Cardiac fibroblast (primary cell): ENCODE results near the gene NHLRC4.

Source experiments
- DNase-seq, 2 donors: peaks; one replicate each; pipeline versions ENCODE4 v3.0.0 to v3.0.0-alpha.2; 2010; ENCODE audit warnings: low read depth in 2 of 2
- H3K4me3 ChIP-seq, 2 donors: replicated peaks in 1 of 2; 1 replicate in 1 of 2; 2 replicates in 1 of 2; pipeline ENCODE4 v1.5.1; 2011; ENCODE audit warnings: low read depth in 2 of 2, low read length in 2 of 2, mild to moderate bottlenecking in 2 of 2, moderate library complexity in 1 of 2
- CTCF ChIP-seq: IDR thresholded peaks from one replicate; pipeline ENCODE4 v1.5.1; 2011; ENCODE audit warnings: low read depth, mild to moderate bottlenecking, low read length, inconsistent platforms

The NHLRC4 gene

GRCh38 chr16:583470-583814 lies 16.6 kb downstream of the NHLRC4 start:
- no peak overlapping the region for H3K4me3 ChIP-seq
- DNase-seq: no peak
- TF ChIP-seq CTCF: no peak

- no peak overlapping the region for H3K4me3 ChIP-seq
- DNase-seq: no peak
- no peak for TF ChIP-seq CTCF
These were observed 17.2 kb downstream of the NHLRC4 start for GRCh38 chr16:583815-584591.

DNA sequence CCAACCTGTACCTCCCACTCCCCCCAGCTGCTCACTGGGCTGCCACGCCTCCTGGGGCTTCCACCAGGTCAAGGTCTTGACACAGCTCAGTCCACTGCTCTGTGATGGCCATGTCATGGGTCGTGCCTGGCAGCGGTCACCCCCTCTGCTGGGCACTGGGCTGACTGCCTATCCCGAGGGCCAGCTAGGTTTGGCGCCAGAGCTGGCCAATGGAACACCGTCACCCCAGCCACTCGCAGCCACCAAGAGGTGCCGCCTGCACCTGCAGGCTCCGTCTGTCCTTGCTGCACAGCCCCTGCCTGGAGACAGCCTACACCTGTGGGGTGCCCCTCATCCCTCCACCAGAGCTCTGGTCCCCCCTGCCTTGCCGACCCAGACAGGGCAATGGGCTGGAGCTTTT lies 18.5 kb downstream of the NHLRC4 start:
- TF ChIP-seq CTCF: no peak
- no peak for DNase-seq
- no peak overlapping the region for H3K4me3 ChIP-seq

GRCh38 chr16:586047-586644 lies 19.3 kb downstream of the NHLRC4 start:
- H3K4me3 ChIP-seq: no peak overlapping the region
- peak in 1 of 2 donors; percentile 36 for DNase-seq
- no peak for TF ChIP-seq CTCF

- DNase-seq: no peak
- no peak for TF ChIP-seq CTCF
- H3K4me3 ChIP-seq: no peak overlapping the region
These were observed 20.1 kb downstream of the NHLRC4 start for GRCh38 chr16:586645-587590.

GRCh38 chr16:588639-588888 lies 21.8 kb downstream of the NHLRC4 start:
- TF ChIP-seq CTCF: no peak
- DNase-seq: peak; percentile 72 to 75
- H3K4me3 ChIP-seq: peak overlapping the region; percentile 71 to 93
